ENCODE measurements around the gene ASIC4. TPM values are rescaled to one million over a fixed set of nuclear protein-coding genes. Genes with fewer than 3 reads are reported as not detected.

Gene ASIC4
- total and polyA plus RNA-seq, 2 of the 13 experiments (the other 11 are each of a cell fraction or from before 2014, with no cell fraction given), result 0.03 TPM; not detected in 1

DNA sequence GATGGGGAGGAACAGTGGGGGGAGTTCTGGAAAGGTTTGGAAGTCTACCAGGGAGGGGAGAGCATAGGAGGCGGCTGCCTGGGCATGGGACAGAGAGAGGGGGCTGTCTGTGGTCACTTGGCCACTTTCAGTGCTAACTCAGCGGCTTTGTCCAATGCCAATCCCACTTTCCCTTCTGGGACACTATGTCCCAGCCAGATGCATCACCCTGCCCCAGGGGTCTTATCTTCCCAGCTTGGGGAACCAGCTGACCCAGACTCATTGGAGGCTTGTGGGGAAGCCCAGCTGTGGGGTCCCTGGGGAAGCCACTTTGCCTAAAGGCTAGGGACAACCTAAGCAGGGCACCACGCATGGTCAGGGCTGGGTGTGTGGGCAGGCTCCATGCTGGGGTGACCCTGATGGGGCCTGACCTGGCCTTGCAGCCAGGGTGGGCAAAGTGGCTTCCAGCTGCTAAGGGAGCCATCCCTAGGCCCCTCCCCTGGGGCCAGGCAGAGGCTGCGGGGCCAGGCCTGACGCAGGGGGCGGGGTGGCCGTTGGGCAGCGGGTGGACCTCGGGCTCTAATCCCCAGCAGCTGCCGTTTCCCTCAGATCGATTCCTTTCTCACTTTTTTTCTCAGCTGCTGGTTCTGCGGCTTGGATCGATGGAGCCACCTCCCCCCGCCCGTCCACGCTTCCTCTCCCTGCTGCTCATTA lies 1.6 kb upstream of the ASIC4 start (continued):
- TF ChIP-seq ZBTB43 (CRISPR knock-in tag; conservative IDR thresholded peaks at IDR 0.05) (no peak), ZBTB38 (CRISPR knock-in tag; IDR thresholded peaks at IDR 0.05) (no peak), HIC2 (CRISPR knock-in tag; IDR thresholded peaks at IDR 0.05; ENCODE audit: low read depth) (no peak; the same call in 1 of the 2 replicates), ZBTB4 (CRISPR knock-in tag; IDR thresholded peaks at IDR 0.05; ENCODE audit: borderline replicate concordance) (no peak), BCL6 (CRISPR knock-in tag; IDR thresholded peaks at IDR 0.05) (0 out of 2 replicates have a peak, but pooled peaks have one; percentile 13), ARID2 (CRISPR knock-in tag; IDR thresholded peaks at IDR 0.05; ENCODE audit: borderline replicate concordance) (no peak), TCF7L2 (IDR thresholded peaks at IDR 0.05; ENCODE audit: low read depth, low read length) (no peak), NR2C2 (CRISPR knock-in tag; IDR thresholded peaks at IDR 0.05; ENCODE audit: borderline replicate concordance) (no peak), PBX2 (CRISPR knock-in tag; IDR thresholded peaks at IDR 0.05) (no peak), MTF2 (CRISPR knock-in tag; IDR thresholded peaks at IDR 0.05; ENCODE audit: borderline replicate concordance) (no peak), MZF1 (CRISPR knock-in tag; IDR thresholded peaks at IDR 0.05; ENCODE audit: borderline replicate concordance) (no peak)
- TF ChIP-seq, protein P1, sequence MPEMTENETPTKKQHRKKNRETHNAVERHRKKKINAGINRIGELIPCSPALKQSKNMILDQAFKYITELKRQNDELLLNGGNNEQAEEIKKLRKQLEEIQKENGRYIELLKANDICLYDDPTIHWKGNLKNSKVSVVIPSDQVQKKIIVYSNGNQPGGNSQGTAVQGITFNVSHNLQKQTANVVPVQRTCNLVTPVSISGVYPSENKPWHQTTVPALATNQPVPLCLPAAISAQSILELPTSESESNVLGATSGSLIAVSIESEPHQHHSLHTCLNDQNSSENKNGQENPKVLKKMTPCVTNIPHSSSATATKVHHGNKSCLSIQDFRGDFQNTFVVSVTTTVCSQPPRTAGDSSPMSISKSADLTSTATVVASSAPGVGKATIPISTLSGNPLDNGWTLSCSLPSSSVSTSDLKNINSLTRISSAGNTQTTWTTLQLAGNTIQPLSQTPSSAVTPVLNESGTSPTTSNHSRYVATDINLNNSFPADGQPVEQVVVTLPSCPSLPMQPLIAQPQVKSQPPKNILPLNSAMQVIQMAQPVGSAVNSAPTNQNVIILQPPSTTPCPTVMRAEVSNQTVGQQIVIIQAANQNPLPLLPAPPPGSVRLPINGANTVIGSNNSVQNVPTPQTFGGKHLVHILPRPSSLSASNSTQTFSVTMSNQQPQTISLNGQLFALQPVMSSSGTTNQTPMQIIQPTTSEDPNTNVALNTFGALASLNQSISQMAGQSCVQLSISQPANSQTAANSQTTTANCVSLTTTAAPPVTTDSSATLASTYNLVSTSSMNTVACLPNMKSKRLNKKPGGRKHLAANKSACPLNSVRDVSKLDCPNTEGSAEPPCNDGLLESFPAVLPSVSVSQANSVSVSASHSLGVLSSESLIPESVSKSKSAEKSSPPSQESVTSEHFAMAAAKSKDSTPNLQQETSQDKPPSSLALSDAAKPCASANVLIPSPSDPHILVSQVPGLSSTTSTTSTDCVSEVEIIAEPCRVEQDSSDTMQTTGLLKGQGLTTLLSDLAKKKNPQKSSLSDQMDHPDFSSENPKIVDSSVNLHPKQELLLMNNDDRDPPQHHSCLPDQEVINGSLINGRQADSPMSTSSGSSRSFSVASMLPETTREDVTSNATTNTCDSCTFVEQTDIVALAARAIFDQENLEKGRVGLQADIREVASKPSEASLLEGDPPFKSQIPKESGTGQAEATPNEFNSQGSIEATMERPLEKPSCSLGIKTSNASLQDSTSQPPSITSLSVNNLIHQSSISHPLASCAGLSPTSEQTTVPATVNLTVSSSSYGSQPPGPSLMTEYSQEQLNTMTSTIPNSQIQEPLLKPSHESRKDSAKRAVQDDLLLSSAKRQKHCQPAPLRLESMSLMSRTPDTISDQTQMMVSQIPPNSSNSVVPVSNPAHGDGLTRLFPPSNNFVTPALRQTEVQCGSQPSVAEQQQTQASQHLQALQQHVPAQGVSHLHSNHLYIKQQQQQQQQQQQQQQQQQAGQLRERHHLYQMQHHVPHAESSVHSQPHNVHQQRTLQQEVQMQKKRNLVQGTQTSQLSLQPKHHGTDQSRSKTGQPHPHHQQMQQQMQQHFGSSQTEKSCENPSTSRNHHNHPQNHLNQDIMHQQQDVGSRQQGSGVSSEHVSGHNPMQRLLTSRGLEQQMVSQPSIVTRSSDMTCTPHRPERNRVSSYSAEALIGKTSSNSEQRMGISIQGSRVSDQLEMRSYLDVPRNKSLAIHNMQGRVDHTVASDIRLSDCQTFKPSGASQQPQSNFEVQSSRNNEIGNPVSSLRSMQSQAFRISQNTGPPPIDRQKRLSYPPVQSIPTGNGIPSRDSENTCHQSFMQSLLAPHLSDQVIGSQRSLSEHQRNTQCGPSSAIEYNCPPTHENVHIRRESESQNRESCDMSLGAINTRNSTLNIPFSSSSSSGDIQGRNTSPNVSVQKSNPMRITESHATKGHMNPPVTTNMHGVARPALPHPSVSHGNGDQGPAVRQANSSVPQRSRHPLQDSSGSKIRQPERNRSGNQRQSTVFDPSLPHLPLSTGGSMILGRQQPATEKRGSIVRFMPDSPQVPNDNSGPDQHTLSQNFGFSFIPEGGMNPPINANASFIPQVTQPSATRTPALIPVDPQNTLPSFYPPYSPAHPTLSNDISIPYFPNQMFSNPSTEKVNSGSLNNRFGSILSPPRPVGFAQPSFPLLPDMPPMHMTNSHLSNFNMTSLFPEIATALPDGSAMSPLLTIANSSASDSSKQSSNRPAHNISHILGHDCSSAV (CRISPR knock-in tag; IDR thresholded peaks at IDR 0.05; ENCODE audit: borderline replicate concordance), result no peak

All from HepG2 (cell line).